ENCODE measurements around the gene FAM186B. TPM values are rescaled to one million over a fixed set of nuclear protein-coding genes. Genes with fewer than 3 reads are reported as not detected.

Gene FAM186B
- total RNA-seq, 1 experiment from 2014 or later = 0.42 TPM

DNA sequence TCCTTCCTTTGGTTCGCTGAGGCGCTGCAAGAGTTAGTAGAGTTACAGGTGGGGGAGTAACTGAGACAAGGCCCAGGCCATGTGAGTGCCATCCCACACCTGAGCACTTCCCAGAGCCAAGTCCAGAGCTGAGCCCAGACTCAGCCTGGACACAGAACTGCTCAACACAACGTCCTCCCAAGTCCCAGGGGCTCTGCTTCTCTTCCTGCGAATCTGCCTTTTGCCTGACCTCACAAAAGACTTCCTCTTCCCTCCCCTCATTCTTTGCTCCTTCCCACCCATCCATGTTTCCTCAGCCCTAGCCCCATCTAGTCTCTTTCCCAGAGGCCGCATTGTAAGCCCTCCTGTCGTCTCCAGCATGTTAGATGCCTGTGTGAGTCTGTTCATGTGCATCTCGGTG is 20.8 kb downstream of the FAM186B start:
- ChIA-PET POLR2A (no interaction called here), RAD21 (ENCODE audit: low non-redundant PET in 1 of 2, low total read pairs in 2 of 2, uncharacterized antibody in 2 of 2, unreplicated experiment in 2 of 2) (no interaction called here), CTCF (interaction anchor here (1.1 kb wide), 1 partner anchor 253 kb away, joined by 5 read pairs; no protein-coding TSS in a partner anchor)
- no peak overlapping the region for H3K27ac ChIP-seq (ENCODE audit: low read depth, low read length)
- no peaks in the 10 kb centered on the region for H3K27me3 ChIP-seq (ENCODE audit: insufficient read depth, low read length)
- no peak for DNase-seq (ENCODE audit: low read depth, low spot score)
- no peak overlapping the region for H3K4me2 ChIP-seq (ENCODE audit: low read length)
- TF ChIP-seq, protein P1, sequence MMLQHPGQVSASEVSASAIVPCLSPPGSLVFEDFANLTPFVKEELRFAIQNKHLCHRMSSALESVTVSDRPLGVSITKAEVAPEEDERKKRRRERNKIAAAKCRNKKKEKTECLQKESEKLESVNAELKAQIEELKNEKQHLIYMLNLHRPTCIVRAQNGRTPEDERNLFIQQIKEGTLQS (IDR thresholded peaks at IDR 0.05) = no peak
- TF ChIP-seq EZH2phosphoT487 (IDR thresholded peaks at IDR 0.05; ENCODE audit: borderline replicate concordance) (no peak), EGR1 (IDR thresholded peaks at IDR 0.05; ENCODE audit: low read depth) (no peak), CTCF (IDR thresholded peaks at IDR 0.05 in 2 of 3, conservative IDR thresholded peaks at IDR 0.05 in 1 of 3; ENCODE audit: borderline replicate concordance in 1 of 3, insufficient read depth in 1 of 3, low read depth in 2 of 3, low read length in 2 of 3) (no peak), EZH2 (IDR thresholded peaks at IDR 0.05) (no peak)
- intact Hi-C loops (cut with micrococcal nuclease) = no loop called here
- no peaks in the 10 kb centered on the region; the same call in 1 of the 2 replicates for H3K79me2 ChIP-seq (ENCODE audit: insufficient read depth, low read length)
- peaks cover 0 to 2% of the 10 kb centered on the region in 2 experiments; a peak in 1 of 4 replicates for H3K36me3 ChIP-seq (ENCODE audit: control insufficient read depth in 1 of 2, insufficient read depth in 2 of 2, low read length in 2 of 2)
- BruUV-seq (replicated peaks) = no TSS peak
- ATAC-seq = no peak
- no peaks in the 10 kb centered on the region for H4K20me1 ChIP-seq (ENCODE audit: insufficient read depth)
- no peak overlapping the region for H3K4me3 ChIP-seq (replicated peaks in 1 of 2; ENCODE audit: low read depth in 1 of 2, low read length in 2 of 2)
- H3K4me1 ChIP-seq (ENCODE audit: control insufficient read depth in 1 of 2, insufficient read depth in 2 of 2, low read length in 2 of 2) = peaks cover 7 to 11% of the 10 kb centered on the region in 2 experiments; a peak in 3 of 4 replicates
- H3K9ac ChIP-seq (ENCODE audit: low read length) = no peak overlapping the region
- H3K9me2 ChIP-seq (ENCODE audit: insufficient read depth) = no peaks in the 10 kb centered on the region
- H2AFZ ChIP-seq (ENCODE audit: low read depth, low read length, poor library complexity, severe bottlenecking) = no peak overlapping the region
- H3K9me3 ChIP-seq (ENCODE audit: control insufficient read depth in 1 of 2, insufficient read depth in 1 of 2, low read depth in 1 of 2, low read length in 2 of 2) = no peaks in the 10 kb centered on the region

- H4K20me1 ChIP-seq (ENCODE audit: insufficient read depth) = no peaks in the 10 kb centered on the region
- no peak overlapping the region for H3K4me3 ChIP-seq (replicated peaks in 1 of 2; ENCODE audit: low read depth in 1 of 2, low read length in 2 of 2)
- DNase-seq (ENCODE audit: low read depth, low spot score) (no peak), ATAC-seq (no peak)
- ChIA-PET RAD21 (ENCODE audit: low non-redundant PET in 1 of 2, low total read pairs in 2 of 2, uncharacterized antibody in 2 of 2, unreplicated experiment in 2 of 2) (no interaction called here), POLR2A (no interaction called here), CTCF (interaction anchor here (1.0 to 1.1 kb wide), 2 partner anchors 225 to 252 kb away, joined by 3 to 5 read pairs; no protein-coding TSS in a partner anchor)
- H3K9ac ChIP-seq (ENCODE audit: low read length) = no peak overlapping the region
- H3K27ac ChIP-seq (ENCODE audit: low read depth, low read length) = no peak overlapping the region
- intact Hi-C loops (cut with micrococcal nuclease) = no loop called here
- H3K4me1 ChIP-seq (ENCODE audit: control insufficient read depth in 1 of 2, insufficient read depth in 2 of 2, low read length in 2 of 2) = peaks cover 7 to 11% of the 10 kb centered on the region in 2 experiments; a peak in 3 of 4 replicates
- H3K9me3 ChIP-seq (ENCODE audit: control insufficient read depth in 1 of 2, insufficient read depth in 1 of 2, low read depth in 1 of 2, low read length in 2 of 2) = no peaks in the 10 kb centered on the region
- H3K36me3 ChIP-seq (ENCODE audit: control insufficient read depth in 1 of 2, insufficient read depth in 2 of 2, low read length in 2 of 2) = peaks cover 0 to 2% of the 10 kb centered on the region in 2 experiments; a peak in 1 of 4 replicates
- H3K4me2 ChIP-seq (ENCODE audit: low read length) = no peak overlapping the region
- no peaks in the 10 kb centered on the region for H3K27me3 ChIP-seq (ENCODE audit: insufficient read depth, low read length)
- BruUV-seq (replicated peaks) = no TSS peak
- H3K79me2 ChIP-seq (ENCODE audit: insufficient read depth, low read length) = no peaks in the 10 kb centered on the region; the same call in 1 of the 2 replicates
- H3K9me2 ChIP-seq (ENCODE audit: insufficient read depth) = no peaks in the 10 kb centered on the region
- no peak overlapping the region for H2AFZ ChIP-seq (ENCODE audit: low read depth, low read length, poor library complexity, severe bottlenecking)
- no peak for TF ChIP-seq CTCF (IDR thresholded peaks at IDR 0.05 in 2 of 3, conservative IDR thresholded peaks at IDR 0.05 in 1 of 3; ENCODE audit: borderline replicate concordance in 1 of 3, insufficient read depth in 1 of 3, low read depth in 2 of 3, low read length in 2 of 3)
- TF ChIP-seq TCF7L2 (IDR thresholded peaks at IDR 0.05; ENCODE audit: borderline replicate concordance, extremely low read depth, insufficient read depth, insufficient read length) = no peak
- TF ChIP-seq, protein P2, sequence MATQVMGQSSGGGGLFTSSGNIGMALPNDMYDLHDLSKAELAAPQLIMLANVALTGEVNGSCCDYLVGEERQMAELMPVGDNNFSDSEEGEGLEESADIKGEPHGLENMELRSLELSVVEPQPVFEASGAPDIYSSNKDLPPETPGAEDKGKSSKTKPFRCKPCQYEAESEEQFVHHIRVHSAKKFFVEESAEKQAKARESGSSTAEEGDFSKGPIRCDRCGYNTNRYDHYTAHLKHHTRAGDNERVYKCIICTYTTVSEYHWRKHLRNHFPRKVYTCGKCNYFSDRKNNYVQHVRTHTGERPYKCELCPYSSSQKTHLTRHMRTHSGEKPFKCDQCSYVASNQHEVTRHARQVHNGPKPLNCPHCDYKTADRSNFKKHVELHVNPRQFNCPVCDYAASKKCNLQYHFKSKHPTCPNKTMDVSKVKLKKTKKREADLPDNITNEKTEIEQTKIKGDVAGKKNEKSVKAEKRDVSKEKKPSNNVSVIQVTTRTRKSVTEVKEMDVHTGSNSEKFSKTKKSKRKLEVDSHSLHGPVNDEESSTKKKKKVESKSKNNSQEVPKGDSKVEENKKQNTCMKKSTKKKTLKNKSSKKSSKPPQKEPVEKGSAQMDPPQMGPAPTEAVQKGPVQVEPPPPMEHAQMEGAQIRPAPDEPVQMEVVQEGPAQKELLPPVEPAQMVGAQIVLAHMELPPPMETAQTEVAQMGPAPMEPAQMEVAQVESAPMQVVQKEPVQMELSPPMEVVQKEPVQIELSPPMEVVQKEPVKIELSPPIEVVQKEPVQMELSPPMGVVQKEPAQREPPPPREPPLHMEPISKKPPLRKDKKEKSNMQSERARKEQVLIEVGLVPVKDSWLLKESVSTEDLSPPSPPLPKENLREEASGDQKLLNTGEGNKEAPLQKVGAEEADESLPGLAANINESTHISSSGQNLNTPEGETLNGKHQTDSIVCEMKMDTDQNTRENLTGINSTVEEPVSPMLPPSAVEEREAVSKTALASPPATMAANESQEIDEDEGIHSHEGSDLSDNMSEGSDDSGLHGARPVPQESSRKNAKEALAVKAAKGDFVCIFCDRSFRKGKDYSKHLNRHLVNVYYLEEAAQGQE (IDR thresholded peaks at IDR 0.05; ENCODE audit: low read depth) = no peak
- TF ChIP-seq RAD21 (IDR thresholded peaks at IDR 0.05; ENCODE audit: low read depth) = no peak
- TF ChIP-seq SP1 (IDR thresholded peaks at IDR 0.05; ENCODE audit: low read depth) = no peak
Measured at GRCh38 chr12:49583366-49584094, 21.9 kb downstream of the FAM186B start.
